Right lobe of liver (tissue), 6 donors: Measurements from ENCODE around the gene DNER. TPM values are rescaled to one million over a fixed set of nuclear protein-coding genes. Genes with fewer than 3 reads are reported as not detected.

Experiments
- ATAC-seq, 4 donors: fragments of 200-7000 bp; cut with Tn5 transposase; one replicate each; pipeline ENCODE4 v1.9.1; 2020; ENCODE audit warnings: mild to moderate bottlenecking in 4 of 4, moderate library complexity in 4 of 4
- DNase-seq, 3 donors: peaks; one replicate each; pipeline ENCODE4 v3.0.0-alpha.2; 2020
- H3K27ac ChIP-seq, 3 donors: fragments of 200-600 bp; one replicate each; pipeline ENCODE4 v1.8.0; 2022
- H3K27me3 ChIP-seq, 2 donors: fragments of 200-600 bp; one replicate each; pipeline ENCODE4 v1.8.0; 2022
- H3K36me3 ChIP-seq, 4 donors: fragments of 200-600 bp; sonication (generic) in 1 of 4; one replicate each; pipeline versions ENCODE4 v1.5.1 to v1.8.0; 2017 to 2022; ENCODE audit warnings: control low read depth in 1 of 4
- H3K4me1 ChIP-seq, 4 donors: fragments of 200-600 bp; sonication (generic) in 1 of 4; one replicate each; pipeline versions ENCODE4 v1.5.1 to v1.8.0; 2017 to 2022; ENCODE audit warnings: control low read depth in 1 of 4
- H3K4me3 ChIP-seq, 3 donors: fragments of 200-600 bp; one replicate each; pipeline ENCODE4 v1.8.0; 2022
- H3K9me3 ChIP-seq, 4 donors: fragments of 200-600 bp; sonication (generic) in 1 of 4; one replicate each; pipeline versions ENCODE4 v1.5.1 to v1.8.0; 2017 to 2022; ENCODE audit warnings: control low read depth in 1 of 4
- POLR2A ChIP-seq: fragments of 450-650 bp; IDR thresholded peaks from one replicate; pipeline ENCODE4 v1.6.1; 2017; ENCODE audit warnings: antibody characterized with exemption, mild to moderate bottlenecking
- WGBS: methylation state at CpG from one replicate; pipeline ENCODE4 v1.1.6; 2018; ENCODE audit warnings: low coverage, low lambda C conversion rate; ENCODE audit not compliant: insufficient coverage; ENCODE audit errors: missing lambda C conversion rate; 5-methylcytosine and 5-hydroxymethylcytosine counted together
- intact Hi-C, 2 donors: fragments of 100-400 bp; cut with DNase I; formaldehyde crosslinking; loops; one replicate each; pipeline versions ENCODE4 v1.11.2 to v1.14.1; 2022
- total RNA-seq, 6 experiments: library from RNA; depleted of rRNA in 2 of 6; stranded (reverse); fragments of >200 nt in 2 of 6; fragmentation: NEBNext Ultra II Directional in 3 of 6; extraction: Animal tissue kit (Norgen Biotek cat#: 25700) in 3 of 6; gene quantifications; one replicate each; pipeline versions ENCODE4 v1.1.0 to v1.2.4, GENCODE V29; 2016 to 2023
- TF ChIP-seq, protein P1 (sequence below), 4 donors: fragments of 200-600 bp in 3 of 4; fragments of 450-650 bp in 1 of 4; IDR thresholded peaks; one replicate each; pipeline versions ENCODE4 v1.5.1 to v1.8.0; 2016 to 2022; ENCODE audit warnings: antibody characterized with exemption in 4 of 4, mild to moderate bottlenecking in 2 of 4
- donor health status: DM: no; HTN: yes; CAD: no.
- donor health status: DM: no; HTN: no; CAD: no.
- donor health status: DM: no; HTN: no; CAD: no.
- donor health status: DM: no; HTN: yes; CAD: no.
- donor health status: DM: no; HTN: yes; CAD: no.

The DNER gene
- total RNA-seq, 6 experiments from 2014 or later: 0.13 TPM; not detected in 5

DNA sequence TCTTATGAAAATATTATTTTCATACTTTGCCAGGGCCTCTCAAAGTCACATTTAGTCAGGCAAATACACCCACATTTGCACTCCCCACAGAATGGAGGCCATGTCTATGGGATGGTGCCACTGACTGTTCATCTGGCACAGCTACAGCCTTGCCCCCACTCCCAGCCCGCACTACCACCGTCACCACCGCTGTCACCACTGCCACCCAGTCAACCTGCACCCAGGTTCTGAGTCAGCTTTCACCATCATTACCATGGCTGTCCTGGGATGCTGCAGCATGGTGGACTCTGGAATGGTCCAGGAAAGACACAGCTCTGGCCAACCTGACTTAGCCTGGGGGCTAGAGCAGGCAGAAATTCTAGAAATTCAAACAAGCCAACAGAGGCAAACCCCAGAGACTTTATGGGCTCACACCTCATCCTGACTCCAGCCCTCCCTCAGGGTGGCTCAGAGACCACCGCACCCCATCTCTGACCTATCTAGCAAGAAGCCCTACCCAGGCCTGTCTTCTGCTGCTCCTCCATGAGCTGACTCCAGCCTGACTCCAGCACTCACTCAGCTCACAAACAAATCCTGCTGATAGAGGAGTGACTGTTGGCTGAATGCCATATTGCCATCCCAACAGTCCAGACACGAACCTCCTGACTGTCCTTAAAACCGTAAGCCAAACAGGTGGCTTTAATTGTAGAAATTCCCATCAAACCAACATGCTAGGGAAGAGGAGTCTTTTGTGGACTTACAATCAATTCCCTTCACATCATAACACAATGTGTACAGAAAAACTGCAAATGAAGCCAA is 28.0 kb downstream of the DNER start:
- DNase-seq: no peak
- H3K4me3 ChIP-seq: no peak overlapping the region
- WGBS: 44% methylated on average over 2 of the region's 6 CpGs
- no peak overlapping the region for H3K27ac ChIP-seq
- no peaks in the 10 kb centered on the region for H3K36me3 ChIP-seq
- TF ChIP-seq, protein P1, sequence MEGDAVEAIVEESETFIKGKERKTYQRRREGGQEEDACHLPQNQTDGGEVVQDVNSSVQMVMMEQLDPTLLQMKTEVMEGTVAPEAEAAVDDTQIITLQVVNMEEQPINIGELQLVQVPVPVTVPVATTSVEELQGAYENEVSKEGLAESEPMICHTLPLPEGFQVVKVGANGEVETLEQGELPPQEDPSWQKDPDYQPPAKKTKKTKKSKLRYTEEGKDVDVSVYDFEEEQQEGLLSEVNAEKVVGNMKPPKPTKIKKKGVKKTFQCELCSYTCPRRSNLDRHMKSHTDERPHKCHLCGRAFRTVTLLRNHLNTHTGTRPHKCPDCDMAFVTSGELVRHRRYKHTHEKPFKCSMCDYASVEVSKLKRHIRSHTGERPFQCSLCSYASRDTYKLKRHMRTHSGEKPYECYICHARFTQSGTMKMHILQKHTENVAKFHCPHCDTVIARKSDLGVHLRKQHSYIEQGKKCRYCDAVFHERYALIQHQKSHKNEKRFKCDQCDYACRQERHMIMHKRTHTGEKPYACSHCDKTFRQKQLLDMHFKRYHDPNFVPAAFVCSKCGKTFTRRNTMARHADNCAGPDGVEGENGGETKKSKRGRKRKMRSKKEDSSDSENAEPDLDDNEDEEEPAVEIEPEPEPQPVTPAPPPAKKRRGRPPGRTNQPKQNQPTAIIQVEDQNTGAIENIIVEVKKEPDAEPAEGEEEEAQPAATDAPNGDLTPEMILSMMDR (IDR thresholded peaks at IDR 0.05): no peak
- no peak for TF ChIP-seq POLR2A
- no peaks in the 10 kb centered on the region for H3K4me1 ChIP-seq
- no peaks in the 10 kb centered on the region for H3K27me3 ChIP-seq
- no peaks in the 10 kb centered on the region for H3K9me3 ChIP-seq
- intact Hi-C loops: no loop called here
- ATAC-seq: no peak

DNA sequence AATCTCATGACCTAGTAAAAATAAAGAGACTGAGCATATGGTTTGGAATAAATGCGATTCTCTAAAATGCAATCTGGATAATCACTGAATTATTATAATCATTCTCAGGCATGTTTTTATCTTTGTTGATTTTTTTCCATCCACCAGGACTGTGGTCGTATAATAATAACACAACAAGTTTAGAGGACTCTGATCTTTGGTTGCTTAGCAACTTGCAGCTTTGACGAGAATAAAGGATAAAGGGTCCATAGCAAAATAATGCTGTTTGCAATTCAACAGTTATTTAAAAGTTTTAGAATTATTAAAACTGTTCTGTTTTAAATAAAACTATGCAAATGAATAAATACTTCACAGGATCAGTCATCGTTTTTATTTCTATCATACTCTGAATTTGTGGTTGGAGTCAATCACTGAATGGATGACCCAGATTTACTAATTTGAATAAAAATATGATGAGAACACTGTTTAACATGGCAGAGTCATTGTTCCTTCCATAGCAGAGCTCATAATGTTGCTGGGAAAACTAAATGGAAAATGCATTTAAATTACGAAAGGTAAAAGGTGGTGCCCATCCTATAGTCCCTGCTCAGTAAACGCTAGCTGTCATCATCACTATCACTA is 29.3 kb downstream of the DNER start:
- no peak for DNase-seq
- TF ChIP-seq, protein P1 (IDR thresholded peaks at IDR 0.05): no peak
- TF ChIP-seq POLR2A: no peak
- intact Hi-C loops: no loop called here
- H3K36me3 ChIP-seq: no peaks in the 10 kb centered on the region
- no peaks in the 10 kb centered on the region for H3K27me3 ChIP-seq
- no peaks in the 10 kb centered on the region for H3K9me3 ChIP-seq
- no peaks in the 10 kb centered on the region for H3K4me1 ChIP-seq
- WGBS: 55% methylated on average over 6 of the region's 6 CpGs
- no peak for ATAC-seq
- H3K27ac ChIP-seq: no peak overlapping the region
- no peak overlapping the region for H3K4me3 ChIP-seq

DNA sequence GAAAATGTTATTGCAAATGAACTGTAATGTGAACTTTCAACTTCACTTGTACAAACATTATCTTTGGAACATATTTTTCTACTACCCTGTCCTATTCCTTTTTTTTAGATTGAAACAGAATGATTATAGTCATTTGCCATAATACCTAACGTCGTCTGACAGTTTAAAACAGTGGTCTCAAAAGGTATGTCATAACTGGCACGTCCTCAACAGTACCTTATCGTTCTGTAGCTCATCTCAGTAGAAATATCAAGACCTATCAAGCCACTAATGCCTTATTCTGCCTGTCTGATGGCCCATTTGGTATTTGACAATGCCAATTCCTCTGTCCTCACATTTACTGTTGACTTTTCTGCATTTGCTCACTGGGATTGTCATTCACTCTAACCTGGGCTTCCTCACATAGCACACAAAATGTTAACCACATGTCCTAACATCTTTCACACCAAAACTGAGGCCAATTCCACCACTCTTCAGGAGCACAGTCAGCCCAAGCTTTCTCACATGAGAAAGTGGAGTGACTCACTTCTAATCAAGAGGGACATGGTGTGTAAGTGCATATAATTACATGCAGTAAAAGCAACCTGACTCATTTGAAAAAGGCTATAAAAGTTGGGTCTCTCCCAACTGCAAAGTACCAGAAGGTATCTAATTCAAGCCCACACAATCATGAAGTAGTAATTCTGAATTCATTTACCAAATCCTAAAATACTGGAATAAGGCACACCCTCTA is 34.8 kb downstream of the DNER start:
- Histone ChIP-seq H3K4me3 (no peak overlapping the region), H3K27me3 (peaks cover 0 to 3% of the 10 kb centered on the region in 2 donors), H3K27ac (no peak overlapping the region), H3K4me1 (no peaks in the 10 kb centered on the region), H3K36me3 (no peaks in the 10 kb centered on the region), H3K9me3 (no peaks in the 10 kb centered on the region)
- DNase-seq (no peak), ATAC-seq (no peak)
- TF ChIP-seq POLR2A: no peak
- intact Hi-C loops: no loop called here
- 33% methylated on average over 4 of the region's 4 CpGs for WGBS

DNA sequence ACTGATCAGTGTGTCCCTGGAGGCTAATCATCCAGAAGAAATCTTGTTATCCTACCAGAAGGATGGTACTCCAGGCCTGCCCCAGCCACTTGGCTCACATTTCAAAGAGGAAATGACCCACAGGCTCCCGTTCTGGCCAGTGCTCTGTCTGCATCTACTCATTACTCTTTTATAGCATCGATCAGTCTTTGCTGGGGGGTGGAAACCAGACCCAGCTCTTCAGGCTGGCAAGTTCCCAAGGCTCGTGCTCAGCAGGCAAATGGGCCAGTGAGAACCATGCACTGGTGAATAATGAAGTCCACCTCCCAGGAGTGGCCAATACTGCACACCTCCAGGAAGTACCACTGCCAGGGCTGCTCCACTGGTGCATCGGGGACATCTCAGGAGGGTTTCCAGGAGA is 38.8 kb downstream of the DNER start:
- no peak overlapping the region for H3K4me3 ChIP-seq
- no peaks in the 10 kb centered on the region for H3K4me1 ChIP-seq
- no peaks in the 10 kb centered on the region for H3K9me3 ChIP-seq
- WGBS: 0% methylated on average over 1 of the region's 4 CpGs
- H3K27ac ChIP-seq: no peak overlapping the region
- no peak for DNase-seq
- no peak for TF ChIP-seq POLR2A
- TF ChIP-seq, protein P1 (IDR thresholded peaks at IDR 0.05): no peak
- H3K27me3 ChIP-seq: peaks cover 0 to 3% of the 10 kb centered on the region in 2 donors
- intact Hi-C loops: no loop called here
- no peak for ATAC-seq
- H3K36me3 ChIP-seq: no peaks in the 10 kb centered on the region
